GM18870 (cell line): ENCODE measurements around the gene HOXA6.

ENCODE experiments used
- ATAC-seq: cut with Tn5 transposase; IDR thresholded peaks from one replicate; pipeline ENCODE4 v1.9.1; 2021; ENCODE audit warnings: moderate library complexity; ENCODE audit not compliant: unreplicated experiment

The HOXA6 gene

DNA sequence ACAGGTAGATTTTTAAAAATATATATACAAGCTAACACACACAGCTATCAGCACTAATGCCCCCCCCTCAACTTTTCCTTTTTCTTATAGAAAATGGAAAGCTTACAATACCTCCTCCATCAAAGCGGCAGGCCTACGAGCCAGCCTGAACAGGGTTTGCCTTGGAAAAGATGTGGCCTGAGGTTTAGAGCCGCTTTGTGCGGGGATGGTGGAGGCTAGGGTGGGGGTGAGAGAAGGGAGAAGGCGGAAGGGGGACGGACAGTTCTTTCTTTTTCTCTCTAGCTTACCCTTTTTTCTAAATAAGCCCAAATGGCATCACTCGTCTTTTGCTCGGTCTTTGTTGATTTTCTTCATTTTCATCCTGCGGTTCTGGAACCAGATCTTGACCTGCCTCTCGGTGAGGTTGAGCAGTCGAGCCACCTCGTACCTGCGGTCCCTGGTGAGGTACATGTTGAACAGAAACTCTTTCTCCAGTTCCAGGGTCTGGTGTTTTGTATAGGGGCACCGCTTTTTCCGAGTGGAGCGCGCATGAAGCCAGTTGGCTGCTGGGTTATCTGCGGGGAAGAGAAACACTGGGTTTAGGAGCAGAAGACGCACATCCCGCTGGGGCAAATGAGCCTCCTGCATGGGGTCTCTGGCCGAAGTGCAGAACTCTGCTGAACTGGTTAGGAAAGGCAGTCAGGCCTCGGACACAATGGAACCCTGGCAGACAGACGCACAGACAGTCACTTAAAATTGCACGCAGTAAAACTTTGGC is 15.9 kb upstream of the HOXA6 start:
- no peak for ATAC-seq

- ATAC-seq: no peak
These were observed 15.2 kb upstream of the HOXA6 start for GRCh38 chr7:27162561-27163287.

DNA sequence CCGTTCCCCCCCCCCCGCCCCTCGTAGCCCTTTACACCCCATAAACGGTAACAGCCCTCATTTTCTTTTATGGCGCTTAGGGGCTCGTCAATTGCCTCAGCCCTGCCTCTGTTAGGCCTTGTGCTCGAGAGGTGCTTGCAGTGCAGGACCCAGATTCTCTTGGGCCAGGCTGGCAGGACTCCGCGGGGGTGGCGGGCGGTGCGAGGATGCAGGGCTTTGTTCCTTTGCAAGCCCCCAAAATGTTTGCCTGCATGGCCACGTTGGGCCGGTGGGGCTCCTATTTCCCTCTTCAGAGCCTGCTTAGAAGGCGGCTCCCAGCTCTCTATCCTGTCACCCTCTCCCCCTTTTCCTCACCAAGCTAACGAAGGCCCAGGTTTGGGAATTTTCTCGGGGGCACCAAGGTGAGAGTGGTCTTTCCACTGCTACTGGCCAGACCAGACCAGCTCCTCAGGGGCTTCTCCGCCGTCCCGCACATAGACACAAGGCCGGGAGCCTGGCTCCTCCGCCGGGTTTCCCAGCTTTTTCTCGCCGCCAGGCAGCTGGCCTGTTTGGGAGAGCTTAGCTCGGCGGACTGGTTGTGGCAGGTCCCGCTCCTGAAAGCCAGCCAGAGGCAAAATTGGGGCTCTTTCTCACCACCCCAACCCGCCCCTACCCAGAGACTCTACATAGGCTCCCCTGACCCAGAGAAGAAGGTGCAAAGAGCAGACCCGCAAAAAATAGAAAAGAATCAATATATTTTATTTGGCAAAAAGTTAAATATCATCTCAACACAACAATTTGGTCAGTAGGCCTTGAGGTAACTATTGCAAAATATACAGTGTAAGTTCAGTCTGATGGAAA is 14.4 kb upstream of the HOXA6 start:
- no peak for ATAC-seq

- no peak for ATAC-seq
These were observed 13.7 kb upstream of the HOXA6 start for GRCh38 chr7:27161214-27161720.

GRCh38 chr7:27160546-27161213 is 13.1 kb upstream of the HOXA6 start:
- peak; percentile 55 for ATAC-seq

- ATAC-seq: no peak
These were observed 12.6 kb upstream of the HOXA6 start for GRCh38 chr7:27160145-27160545.

DNA sequence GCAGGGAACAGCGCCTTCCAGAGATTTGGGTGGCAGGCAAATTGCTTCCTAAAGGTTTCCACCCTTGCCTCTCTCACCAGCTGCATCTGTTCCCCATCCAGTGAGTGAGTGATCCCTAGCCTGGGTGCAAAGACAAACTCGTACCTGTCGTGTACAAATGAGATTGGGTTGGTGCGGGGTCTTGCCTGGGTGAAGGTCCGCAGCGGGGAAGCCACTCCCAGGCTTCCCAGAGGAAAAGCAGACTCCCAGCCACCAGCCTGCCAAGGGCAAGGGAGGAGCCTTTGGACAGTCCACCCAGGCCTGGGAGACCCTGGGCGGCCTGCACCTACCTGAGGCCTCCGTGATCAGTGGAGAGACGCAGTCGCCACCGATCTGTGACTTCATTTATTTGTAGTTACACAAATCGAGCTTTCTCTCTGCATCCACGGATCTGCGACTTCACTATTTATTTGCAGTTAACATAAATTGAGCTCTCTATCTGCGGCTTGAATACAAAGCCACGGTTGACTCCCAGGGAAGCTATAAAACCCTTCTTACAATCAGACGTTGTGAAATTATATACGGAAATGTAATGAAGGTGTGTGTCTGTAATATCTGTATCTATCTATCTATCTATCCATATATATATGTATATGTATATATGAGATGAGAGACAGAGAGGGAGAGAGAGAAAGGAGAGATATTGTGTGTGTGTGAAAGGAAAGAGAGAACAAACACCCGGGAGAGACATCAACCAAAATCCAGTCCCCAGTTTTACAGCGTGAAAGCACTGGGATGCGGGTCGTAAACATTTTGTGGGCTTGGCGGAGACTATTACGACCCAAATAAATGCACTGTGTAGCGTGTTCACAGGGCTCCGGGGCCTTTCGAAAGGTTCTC is 11.9 kb upstream of the HOXA6 start:
- ATAC-seq: no peak

DNA sequence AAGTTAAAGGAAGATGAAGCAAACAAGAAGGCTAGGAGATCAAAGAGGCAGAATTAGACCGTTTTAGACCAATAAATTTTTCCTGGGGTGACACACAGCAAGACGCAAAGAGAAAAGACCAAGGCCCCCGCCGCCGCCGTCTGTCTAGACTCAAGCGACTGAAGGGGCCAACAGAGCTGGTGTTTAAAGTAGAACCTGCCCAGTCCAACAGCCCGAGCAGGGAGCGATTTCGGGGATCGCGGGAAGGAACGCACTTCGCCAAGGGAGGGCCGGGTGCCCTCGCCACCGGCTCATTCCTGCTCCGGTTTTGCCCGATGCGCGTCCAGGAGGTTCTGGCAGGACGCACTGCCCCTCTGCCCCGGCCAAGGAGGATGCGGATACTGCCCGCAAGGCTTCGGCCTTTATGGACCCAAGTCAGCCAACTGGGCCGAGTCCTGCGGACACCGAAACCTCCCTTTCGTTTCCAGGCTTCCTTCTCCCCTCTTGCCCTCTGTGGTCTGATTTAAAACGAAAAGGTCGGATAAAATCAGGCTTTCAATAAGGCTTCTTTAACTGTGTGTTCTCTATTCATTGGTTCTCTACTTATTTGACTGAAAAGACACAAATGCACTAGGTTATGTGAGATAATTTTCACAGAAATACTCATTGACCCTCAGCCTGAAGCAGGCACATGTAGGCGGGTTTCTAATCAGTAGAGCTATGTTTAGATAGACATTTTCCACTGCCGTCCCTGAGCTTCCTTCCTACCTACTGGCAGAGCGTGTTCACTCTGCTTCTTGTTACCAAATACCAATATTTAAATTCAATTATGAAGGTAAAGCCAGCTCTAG is 11.1 kb upstream of the HOXA6 start:
- no peak for ATAC-seq

DNA sequence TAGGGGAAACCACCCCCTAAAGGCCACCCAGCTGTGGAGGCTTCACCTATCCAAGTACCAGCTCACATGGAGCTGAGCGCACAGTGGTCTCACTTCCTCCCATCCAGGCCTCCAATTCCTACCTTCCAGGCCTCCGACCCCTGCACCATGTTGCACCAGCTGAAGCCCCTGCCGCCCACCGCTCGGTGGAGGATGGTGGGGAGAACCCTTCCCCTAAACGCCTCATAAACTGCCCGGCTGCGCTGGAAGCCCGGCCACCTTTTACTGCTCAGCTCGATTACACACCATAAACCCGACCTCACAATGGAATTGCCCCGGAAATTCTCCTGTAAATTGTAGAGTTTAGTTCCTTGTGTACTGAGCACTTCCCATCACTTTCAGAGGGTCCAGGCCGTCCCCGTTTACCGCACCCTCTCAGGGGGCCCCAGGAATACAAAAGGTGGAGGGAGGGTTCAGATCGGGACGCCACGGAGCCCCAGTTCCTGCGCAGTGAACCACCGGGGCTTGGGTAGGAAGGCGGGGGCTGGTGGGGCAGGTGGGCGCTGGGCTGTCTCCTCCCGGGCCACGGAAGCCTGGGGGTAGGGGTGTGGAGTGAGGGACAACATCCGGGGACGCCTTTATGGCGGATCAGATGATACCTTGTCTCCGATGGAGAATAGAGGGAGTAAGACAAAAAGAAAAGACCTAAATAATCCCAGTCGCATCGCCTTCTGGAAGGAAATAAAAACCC is 10.3 kb upstream of the HOXA6 start:
- no peak for ATAC-seq

GRCh38 chr7:27156916-27157701 is 9.5 kb upstream of the HOXA6 start:
- ATAC-seq: no peak

DNA sequence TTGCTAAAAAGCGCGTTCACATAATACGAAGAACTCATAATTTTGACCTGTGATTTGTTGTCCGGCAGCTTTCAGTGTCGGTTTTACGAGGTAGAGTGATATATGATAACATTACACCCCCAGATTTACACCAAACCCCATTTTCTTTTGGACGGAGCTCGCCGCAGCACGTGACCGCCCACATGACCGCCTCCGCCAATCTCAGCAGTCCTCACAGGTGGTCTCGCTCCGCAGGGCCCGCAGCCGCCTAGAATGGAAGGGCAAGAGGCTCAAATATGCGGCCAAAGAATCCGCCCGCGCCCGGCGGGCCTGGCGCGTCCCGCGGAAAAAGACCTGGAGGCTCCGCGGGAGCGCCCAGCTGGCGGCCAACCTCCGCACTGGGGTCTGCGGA is 8.9 kb upstream of the HOXA6 start, which contains the start of gene HOXA7:
TSS of gene HOXA7 (minus strand) at position 168 of the 391 bp plus-strand sequence. CDS start at position 38, 130 bp downstream.
- no peak for ATAC-seq

GRCh38 chr7:27155816-27156507 is 8.4 kb upstream of the HOXA6 start:
- ATAC-seq: no peak

DNA sequence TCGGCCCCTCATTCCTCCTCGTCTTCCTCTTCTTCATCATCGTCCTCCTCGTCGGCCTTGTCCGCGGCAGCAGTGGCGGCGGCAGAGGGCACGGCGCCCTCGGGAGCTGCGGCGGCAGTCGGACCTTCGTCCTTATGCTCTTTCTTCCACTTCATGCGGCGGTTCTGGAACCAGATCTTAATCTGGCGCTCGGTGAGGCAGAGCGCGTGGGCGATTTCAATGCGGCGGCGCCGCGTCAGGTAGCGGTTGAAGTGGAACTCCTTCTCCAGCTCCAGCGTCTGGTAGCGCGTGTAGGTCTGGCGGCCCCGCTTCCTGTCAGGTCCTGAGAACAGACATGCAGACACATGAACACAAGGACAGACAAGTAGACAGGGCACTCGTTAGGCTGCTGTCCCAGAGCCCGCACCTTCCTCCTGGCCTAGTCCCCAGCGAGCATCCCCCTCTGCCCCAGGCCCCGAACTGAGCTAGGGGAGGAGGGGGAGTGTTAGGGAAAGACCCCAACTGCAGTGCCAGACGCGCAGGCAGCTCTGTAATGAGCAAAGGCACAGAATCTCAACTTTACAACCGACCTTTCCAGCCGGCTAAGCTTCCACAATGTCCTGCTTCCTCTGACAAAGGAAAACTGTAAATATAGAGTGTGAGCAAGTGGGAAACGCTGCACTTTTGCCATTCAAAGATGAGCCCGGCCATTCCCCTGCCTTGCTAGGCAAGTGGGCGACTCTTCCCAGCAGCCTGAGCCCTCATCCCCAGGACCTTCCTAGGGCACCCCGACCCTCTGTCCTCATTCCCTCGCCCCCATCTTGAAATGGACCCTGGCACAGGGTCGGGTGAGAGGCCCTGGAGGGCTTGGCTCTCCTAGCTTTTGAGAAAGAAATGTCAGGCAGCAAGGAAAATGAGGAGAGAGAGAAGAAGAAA is 7.6 kb upstream of the HOXA6 start:
- ATAC-seq: no peak

GRCh38 chr7:27154369-27154768 is 6.8 kb upstream of the HOXA6 start:
- no peak for ATAC-seq

DNA sequence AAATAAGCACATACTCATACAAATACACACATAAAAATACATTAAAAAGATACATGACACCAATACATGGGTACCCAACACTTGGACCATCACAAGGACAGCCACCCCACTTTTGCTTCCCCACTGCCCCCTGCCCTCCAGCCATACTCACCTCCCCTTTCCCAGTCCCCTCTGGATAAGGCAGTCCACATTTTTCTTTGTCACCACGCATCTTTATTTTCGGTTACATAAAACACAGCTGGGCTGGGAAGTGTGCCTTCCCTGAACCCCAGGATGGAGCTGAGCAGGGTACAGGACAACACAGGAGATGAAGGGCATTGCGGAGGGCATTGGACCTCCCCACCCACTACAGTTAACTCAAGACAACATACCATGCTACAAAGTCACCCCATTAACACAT is 6.0 kb upstream of the HOXA6 start:
- no peak for ATAC-seq
